Jurkat, Clone E6-1 (cell line): ENCODE results near the gene EMILIN1. TPM values are rescaled to one million over a fixed set of nuclear protein-coding genes. Genes with fewer than 3 reads are reported as not detected.

ENCODE experiments used
- DNase-seq: peaks from one replicate; pipeline ENCODE4 v3.0.0-alpha.2; 2011; ENCODE audit warnings: low read depth, low spot score
- H3K4me3 ChIP-seq: 2 replicates; pipeline ENCODE4 v1.5.1; 2011; ENCODE audit warnings: mild to moderate bottlenecking, low read length, control low read depth, moderate library complexity
- polyA plus RNA-seq: library from polyadenylated mRNA; unstranded; fragments of >200 nt; gene quantifications from one replicate; pipeline ENCODE4 v1.2.1, GENCODE V29; 2012; ENCODE audit warnings: missing spikeins; ENCODE audit not compliant: insufficient read length, insufficient read depth

EMILIN1 gene
- polyA plus RNA-seq: 1.4 TPM

DNA sequence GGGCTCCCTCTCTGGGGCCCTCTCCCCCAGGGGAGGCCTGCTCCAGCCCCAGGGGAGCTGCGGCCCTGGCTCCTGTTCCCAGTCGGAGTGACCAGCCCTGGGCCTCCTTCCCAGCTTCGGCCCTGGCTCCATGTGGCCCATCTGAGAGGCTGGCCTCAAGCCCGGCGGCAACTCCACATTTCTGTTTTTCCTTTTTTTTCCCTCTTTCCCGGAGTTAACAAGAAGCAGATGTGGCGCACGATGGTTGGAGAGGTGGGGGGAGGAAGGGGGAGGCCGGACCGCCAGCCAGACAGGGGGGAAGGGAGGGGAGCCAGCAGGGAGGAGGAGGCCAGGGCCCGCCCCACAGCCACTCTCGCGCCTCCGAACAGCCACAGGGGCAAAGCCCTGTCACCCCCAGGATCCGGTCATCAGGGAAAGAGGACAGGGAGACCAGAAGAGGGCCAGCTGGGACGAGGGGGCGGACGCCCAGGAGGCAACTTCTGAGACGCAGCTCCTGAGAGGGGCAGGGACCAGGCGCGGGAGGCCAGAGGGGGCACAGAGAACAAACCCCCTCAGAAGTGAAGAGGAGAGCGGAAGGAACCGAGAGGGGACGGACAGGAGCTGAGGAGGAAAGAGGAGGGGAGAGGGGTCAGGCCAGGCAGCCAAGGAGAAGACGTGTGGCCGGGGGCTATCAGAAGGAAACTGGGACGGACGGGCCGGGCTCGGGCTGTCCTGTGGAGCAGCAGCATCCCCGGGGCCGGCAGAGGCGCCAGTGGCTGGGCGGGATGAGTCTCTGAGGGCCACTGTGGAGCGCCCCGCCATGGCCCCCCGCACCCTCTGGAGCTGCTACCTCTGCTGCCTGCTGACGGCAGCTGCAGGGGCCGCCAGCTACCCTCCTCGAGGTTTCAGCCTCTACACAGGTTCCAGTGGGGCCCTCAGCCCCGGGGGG lies at the start of gene EMILIN1:
Gene EMILIN1 (plus strand): TSS at position 349 of the 928 bp plus-strand sequence. CDS start 451 bp downstream, at position 800.
- H3K4me3 ChIP-seq: no peak within 1 kb of the TSS
- DNase-seq: no peak

DNA sequence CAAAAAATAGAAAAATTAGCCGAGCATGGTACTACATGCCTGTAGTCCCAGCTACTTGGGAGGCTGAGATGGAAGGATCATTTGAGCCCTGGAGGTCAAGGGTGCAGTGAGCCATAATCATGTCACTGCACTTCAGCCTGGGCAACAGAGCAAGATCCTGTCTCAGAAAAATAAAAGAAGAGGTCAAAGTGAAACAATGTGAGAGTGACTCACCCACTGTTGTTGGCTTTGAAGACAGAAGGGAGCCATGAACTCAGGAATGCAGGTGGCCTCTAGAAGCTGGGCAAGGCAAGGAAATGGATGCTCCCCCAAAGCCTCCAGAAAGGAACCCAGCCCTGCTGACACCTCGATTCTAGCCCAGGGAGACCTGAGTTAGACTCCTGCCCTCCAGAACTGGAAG lies 49.4 kb upstream of the EMILIN1 start:
- no peak overlapping the region for H3K4me3 ChIP-seq
- DNase-seq: no peak

DNA sequence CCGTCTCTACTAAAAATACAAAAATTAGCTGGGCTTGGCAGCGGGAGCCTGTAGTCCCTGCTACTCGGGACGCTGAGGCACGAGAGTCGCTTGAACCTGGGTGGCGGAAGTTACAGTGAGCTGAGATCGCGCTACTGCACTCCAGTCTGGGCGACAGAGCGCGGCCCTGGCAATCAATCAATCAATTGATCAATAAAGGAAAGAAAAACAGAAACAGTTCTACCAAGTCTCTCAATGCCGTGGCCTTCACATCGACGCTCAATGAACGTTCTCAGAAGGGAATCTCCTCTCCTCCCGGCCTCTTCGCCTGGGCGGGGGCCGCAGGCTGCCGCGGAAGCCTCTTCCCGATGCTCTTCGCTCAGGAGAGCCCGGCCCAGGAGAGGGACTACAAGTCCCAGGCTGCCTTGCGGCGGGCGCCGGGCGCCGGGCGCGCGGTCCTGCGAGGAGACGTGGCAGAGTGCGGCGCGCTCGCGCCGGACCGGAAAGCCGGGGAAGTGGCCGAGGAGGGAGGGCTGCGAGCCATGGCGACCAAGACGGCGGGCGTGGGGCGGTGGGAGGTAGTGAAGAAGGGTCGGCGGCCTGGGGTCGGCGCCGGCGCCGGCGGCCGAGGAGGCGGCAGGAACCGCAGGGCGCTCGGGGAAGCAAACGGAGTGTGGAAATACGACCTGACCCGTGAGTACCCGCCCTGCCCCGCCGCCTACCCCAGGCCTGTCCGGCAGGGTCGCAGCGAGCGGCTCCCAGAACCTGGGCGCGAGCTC lies 45.7 kb upstream of the EMILIN1 start, which contains the start of gene TMEM214:
Gene TMEM214 (plus strand): TSS at position 471 of the 758 bp plus-strand sequence. CDS start 51 bp downstream, at position 522.
- H3K4me3 ChIP-seq: peak within 1 kb of the TSS; percentile 96
- peak; percentile 65 for DNase-seq

DNA sequence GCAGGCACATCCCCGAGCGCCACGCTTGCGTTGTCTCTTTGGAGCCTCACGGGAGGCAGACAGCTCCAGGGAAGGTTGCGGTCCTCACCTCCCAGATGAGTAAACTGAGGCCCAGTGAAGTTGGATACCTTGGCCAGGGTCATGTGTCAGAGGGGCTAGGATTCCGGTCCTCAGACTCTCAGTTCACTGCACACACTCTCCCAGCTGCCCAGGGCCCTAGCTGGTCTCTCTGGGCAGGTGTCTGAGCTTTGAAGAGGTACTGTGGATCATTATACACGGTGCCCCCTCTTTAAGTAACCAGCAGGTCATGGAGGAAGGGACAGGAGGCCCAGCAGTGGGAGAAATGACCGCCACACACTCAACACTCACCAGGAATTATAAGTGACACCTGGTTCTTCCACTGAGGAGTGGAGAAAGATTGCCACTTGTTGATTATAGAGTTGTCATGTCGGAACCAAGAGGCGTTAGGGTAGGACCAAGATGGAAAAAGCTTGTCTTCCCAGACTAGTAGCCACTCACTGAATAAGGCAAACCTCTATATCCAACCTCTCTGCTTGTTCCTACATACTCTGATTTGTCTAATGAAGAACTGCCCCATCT lies 45.1 kb upstream of the EMILIN1 start:
- no peak for DNase-seq
- peak overlapping the region; percentile 96 for H3K4me3 ChIP-seq

DNA sequence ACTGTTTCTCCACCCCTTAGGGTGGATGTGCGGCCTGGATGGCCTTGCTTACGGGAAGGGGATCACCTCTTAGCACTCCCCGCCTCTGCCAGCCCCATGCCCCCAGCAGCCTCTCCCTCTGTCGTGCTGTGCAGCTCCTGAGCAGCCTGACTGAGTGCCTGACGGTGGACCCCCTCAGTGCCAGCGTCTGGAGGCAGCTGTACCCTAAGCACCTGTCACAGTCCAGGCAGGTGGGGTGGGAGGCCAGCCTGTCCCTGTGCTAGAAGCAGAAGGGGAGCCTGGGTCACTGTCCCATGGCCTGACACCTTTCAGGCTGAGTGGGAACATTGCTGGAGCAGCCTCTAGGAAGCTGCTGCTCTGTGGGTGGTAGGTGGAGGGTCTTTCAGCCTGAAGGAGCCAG lies 40.4 kb upstream of the EMILIN1 start:
- no peak overlapping the region for H3K4me3 ChIP-seq
- DNase-seq: no peak

DNA sequence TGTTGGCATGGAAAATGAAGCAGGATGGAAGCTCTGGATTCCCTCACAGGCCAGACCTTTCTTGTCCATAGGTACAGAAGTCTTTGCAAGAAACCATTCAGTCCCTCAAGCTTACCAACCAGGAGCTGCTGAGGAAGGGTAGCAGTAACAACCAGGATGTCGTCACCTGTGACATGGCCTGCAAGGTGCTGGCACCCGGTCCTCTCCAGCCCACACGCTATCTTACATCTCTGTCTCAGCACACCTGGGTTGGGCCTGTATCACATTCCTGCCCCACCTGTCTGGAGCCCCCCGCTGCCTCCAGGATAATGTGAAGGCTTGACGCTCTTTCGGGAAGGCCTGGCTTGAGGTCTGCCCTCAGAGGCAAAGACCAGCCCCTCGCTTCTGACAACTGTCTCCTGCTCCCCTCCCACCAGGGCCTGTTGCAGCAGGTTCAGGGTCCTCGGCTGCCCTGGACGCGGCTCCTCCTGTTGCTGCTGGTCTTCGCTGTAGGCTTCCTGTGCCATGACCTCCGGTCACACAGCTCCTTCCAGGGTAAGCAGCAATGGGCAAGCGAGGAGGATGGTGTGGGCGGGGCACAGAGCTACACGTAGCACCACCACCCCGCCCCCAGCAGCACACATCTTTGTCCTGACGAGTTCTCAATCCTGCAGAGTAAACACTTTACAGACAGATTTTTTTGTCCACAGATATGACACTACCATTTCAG lies 39.6 kb upstream of the EMILIN1 start:
- H3K4me3 ChIP-seq: no peak overlapping the region
- DNase-seq: no peak

DNA sequence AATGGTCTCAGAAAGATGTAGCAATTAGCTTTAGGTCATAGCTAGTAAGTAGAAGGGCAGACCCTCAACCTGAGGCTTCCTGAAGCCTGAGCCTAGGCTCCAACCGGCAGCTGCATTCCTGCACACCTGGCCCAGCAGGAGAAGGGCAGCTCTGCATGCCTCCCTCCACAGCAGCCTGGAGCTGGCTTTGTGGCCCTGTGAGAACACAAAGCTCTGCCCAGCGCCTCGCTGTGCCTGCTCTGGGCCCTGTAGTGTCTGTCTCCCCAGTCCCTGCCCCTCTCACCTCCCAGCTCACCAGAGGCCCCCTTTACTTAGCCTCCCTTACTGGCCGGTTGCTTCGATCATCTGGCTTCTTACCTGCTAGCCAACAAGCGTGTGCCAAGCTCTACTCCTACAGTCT lies 39.0 kb upstream of the EMILIN1 start:
- no peak for DNase-seq
- H3K4me3 ChIP-seq: no peak overlapping the region

DNA sequence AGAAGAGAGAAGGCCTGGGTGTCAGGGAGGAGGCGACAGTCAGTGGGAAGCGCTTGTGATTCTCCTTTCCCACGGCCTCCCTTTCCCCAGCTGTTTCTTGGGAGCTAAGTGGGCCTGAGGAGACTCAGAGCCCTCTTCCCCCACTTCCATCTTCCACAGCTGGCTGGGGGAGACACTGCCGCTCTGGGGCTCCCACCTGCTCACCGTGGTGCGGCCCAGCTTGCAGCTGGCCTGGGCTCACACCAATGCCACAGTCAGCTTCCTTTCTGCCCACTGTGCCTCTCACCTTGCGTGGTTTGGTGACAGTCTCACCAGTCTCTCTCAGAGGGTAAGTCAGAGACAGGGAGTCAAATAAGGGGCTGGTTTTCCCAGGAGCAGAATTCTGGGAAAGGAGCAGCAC lies 38.5 kb upstream of the EMILIN1 start:
- no peak for DNase-seq

DNA sequence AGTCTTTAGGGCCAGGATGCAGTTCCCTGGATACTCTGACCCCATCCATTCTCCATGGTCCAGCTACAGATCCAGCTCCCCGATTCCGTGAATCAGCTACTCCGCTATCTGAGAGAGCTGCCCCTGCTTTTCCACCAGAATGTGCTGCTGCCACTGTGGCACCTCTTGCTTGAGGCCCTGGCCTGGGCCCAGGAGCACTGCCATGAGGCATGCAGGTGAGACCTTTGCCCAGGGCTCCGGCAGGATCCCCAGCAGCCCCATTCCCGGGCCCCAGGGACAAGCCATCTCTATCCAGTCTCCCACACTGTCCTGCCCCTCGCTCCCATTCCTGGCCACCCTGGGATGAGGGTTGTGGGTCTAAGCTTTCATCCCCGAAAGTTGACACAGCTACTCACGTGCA lies 38.1 kb upstream of the EMILIN1 start:
- no peak for DNase-seq
- no peak overlapping the region for H3K4me3 ChIP-seq

More for the DNA sequence above, 38.5 kb upstream of the EMILIN1 start:
- H3K4me3 ChIP-seq: no peak overlapping the region

DNA sequence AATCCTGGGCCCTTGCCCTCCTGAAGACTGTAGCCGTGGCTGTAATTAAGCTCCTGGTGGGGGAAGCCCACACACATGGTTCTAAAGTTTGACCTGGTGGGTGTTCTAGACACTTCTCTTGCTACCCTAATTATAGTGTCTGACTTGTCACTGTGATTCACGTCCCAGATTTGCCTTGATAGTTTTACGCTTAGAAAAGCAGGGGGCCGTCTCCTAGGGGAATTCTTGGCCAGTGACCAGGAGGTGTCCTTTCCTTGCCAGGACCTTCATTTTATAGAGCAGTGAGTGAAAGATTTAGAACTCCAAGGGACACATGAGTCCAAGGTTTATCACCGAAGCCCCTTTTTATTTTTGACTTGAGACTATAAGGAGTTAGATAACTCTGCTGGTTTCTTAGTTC lies 36.7 kb upstream of the EMILIN1 start:
- no peak overlapping the region for H3K4me3 ChIP-seq
- DNase-seq: no peak

DNA sequence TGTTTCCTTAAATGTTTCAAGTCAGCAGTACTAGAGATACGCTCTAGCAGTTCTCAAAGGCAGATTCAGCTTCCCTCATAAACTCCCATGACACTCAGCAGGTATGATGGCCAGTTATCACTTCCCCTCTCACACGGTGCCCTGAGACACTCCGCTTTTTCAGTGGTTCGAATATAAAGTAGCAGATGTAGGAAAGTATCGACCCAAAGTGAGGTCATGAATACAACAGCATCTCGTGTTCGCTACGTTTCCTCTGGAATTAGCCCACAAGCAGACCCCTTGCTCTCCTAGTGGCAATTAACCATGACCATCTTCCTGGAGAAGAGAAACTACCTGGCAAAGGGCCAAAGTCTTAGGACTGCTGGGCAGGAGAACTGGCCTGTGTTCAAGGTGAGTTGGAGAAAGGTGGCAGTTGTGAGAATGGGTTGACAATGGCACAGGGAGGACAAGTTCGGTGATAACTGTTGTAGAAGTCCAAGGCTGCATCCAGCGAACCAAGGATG lies 36.2 kb upstream of the EMILIN1 start:
- DNase-seq: no peak
- no peak overlapping the region for H3K4me3 ChIP-seq

DNA sequence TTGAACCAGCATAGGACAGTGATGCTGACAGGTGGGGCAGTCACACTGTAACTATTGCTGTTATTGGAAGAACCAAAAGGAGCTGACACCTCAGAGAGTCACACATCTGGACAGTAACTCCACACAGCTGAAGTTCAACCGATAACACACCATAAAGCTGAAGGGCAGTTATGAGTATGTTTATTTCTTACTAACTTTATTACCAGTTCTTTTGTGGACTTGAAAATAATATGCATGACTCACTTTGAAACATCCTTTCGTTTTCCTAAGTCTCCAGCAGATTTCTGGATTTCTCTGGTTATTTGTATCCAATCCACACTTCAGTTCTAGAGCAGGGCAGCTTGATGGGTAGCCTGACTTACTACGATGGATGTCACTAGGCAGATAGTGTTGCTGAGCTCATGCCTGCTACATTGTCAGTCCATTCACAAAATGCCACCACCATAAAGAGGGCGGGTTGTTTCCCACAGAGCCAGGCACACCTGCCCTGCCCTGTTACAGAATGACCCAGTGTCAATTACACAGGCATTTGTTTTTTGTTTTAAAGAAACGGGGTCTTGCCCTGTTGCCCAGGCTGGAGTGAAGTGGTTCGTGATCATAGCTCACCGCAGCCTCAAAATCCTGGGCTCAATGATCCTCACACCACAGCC lies 35.3 kb upstream of the EMILIN1 start:
- no peak overlapping the region for H3K4me3 ChIP-seq
- no peak for DNase-seq

DNA sequence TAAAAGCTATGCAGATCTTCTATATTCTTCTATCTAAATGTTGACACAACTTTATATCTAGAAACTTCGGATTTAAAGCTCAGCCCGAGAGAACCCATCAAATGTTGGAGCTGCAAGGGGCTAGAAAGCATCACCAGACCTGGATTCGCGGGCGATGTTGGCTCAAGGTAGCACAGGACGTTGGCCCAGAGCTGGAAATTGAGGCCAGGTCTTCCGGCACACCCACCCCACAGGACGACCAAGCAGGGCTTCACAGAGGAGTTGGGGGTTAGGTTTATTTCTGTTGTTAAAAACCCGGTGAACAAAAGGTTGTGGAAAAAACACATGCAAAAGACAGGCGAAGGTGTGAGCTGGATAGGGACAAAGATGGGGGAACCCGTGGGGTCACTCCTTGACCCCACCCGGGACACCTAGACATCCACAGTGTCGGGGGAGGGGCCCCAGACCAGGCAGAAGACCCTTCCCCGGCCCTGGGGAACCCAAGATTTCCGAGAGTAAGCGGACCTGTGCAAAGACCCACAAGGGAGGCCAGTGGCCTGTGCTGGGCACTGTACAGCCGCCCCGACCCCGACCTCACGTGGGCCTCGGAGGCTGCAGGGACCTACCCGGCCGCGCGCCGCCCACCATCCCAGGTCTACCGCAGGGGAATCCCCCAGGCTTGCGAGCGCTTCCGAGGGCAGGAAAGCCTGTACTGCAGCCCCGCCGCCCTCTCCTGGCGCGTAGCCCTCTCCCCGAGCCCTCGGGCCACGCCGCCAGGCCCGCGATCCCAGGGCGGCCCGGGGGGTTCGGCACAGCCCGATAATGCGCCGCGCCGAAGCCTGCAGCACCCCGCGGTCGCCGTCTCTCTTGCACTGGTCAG lies 28.8 kb upstream of the EMILIN1 start:
- no peak for DNase-seq

DNA sequence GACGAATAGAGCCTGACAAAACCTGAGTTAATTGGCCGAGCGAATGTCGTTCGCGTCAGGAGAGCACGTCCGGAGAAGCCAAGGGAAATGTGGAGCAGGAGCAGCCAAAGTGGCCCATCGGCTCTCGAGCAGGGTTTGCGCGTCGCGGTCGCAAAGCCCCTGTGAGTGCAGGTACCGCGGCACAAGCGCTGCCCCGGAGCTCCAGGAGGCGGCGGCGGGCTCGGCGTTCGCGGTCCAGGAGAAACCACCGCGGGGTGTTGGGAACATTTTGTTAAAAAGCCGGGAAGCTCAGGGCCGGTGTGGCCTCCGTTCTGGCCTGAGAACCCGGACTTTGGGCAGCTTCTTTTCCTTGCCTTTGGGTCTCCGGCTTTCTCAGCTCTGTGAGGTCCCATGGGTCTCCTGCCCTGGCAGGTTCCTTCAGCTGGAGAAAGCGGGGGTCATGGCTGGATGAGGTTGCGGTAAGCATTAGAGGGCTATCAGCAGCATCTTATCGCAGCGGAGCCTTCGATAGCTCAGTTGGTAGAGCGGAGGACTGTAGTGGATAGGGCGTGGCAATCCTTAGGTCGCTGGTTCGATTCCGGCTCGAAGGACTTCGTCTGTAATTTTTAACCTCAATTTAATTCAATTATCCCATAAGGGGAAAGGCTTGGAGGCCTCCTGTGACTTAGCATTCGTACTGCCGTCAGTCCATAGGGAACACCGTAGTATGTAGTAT lies 28.0 kb upstream of the EMILIN1 start:
- peak; percentile 94 for DNase-seq
- peak overlapping the region; percentile 87 for H3K4me3 ChIP-seq

More for the DNA sequence above, 28.8 kb upstream of the EMILIN1 start:
- peak overlapping the region; percentile 87 for H3K4me3 ChIP-seq

DNA sequence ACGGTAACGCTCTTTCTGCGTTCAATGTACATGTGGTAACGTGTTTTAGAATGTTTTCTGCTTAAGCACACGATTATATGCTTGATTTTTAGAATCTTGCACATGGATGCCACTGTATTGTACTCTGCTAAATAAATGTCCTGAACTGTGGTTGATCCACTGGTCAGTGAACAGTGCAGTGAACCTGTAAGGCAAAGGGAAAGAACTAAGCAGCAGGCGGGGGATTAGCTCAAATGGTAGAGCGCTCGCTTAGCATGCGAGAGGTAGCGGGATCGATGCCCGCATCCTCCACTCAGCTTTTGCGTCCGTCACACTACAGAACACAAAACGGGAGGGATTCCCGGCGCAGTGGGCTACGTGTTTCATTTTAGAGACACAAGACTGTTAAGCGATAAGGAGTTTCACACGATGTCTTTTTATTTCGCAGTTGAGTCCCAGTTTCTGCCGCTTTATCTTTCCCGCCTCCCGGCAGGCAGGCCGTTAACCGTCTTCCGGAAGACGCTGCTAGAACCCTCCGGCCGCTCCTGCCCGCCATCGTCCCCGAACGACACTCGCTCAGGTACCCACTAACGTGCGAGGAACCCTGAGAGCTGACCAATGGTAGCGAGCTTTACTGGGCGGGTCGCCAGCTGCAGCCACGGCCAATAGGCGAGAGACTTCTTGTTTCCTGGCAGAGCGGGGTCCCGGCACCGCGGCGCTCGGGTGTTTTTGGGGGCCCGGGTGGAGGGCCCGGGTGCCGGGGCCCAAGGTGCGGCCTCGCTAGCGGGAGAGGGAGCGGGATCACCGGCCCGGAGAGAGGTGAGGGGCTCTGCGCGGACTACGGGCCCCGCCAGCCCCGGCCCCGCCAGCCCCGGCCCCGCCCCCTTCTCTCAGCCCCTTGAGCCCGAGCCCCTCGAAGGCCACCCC lies 27.2 kb upstream of the EMILIN1 start, which contains the start of gene AGBL5:
Gene AGBL5 (plus strand): TSS at position 673 of the 906 bp plus-strand sequence. CDS start 1,291 bp downstream, outside the sequence.
- peak within 1 kb of the TSS; percentile 87 for H3K4me3 ChIP-seq
- DNase-seq: peak; percentile 95
